PC-3 (cell line): ENCODE results near the gene CATSPERE. TPM values are rescaled to one million over a fixed set of nuclear protein-coding genes. Genes with fewer than 3 reads are reported as not detected.
A peak's percentile ranks its signal among the peaks of the same experiment; 100 is the strongest.
"Not testable (repeated sequence)": the region's sequence is repeated elsewhere in the genome, so short reads cannot be mapped to it uniquely, and the experiment has no call there.

Experiments
- ATAC-seq: fragments of 200-7000 bp; cut with Tn5 transposase; 2 replicates; pipeline ENCODE4 v1.9.1; 2020; ENCODE audit warnings: mild to moderate bottlenecking, moderate library complexity
- BruUV-seq: library from RNA; stranded (reverse); fragments of 400-500 nt; replicated peaks from 2 replicates; lab custom pipeline; 2021; lab: Mats Ljungman, UMichigan
- CTCF ChIA-PET: fragments of 300-600 bp; sonication (Branson Sonifier 250); formaldehyde crosslinking; loops from one replicate; lab custom pipeline; 2022; ENCODE audit warnings: antibody characterized with exemption; lab: Charles Lee
- POLR2A ChIA-PET: fragments of 300-600 bp; sonication (Branson Sonifier 250); formaldehyde crosslinking; loops from one replicate; lab custom pipeline; 2022; ENCODE audit warnings: antibody characterized with exemption; ENCODE audit not compliant: unreplicated experiment; lab: Charles Lee
- DNase-seq: peaks from one replicate; pipeline ENCODE4 v3.0.0-alpha.2; 2015
- H2AFZ ChIP-seq: fragments of 300-600 bp; sonication (generic); 2 replicates; pipeline ENCODE4 v1.6.0; 2016; ENCODE audit warnings: antibody characterized with exemption, low read length
- H3F3A ChIP-seq: fragments of 300-600 bp; sonication (generic); one replicate; pipeline ENCODE4 v1.6.0; 2017; ENCODE audit warnings: antibody characterized with exemption, low read length, control low read depth, mild to moderate bottlenecking; ENCODE audit not compliant: unreplicated experiment
- H3K27ac ChIP-seq: fragments of 300-600 bp; sonication (generic); 2 replicates; pipeline ENCODE4 v1.5.1; 2016; ENCODE audit warnings: mild to moderate bottlenecking, low read length
- H3K27me3 ChIP-seq: fragments of 300-600 bp; sonication (generic); 2 replicates; pipeline ENCODE4 v1.6.1; 2016; ENCODE audit warnings: low read length, mixed read lengths
- H3K36me3 ChIP-seq: fragments of 300-600 bp; sonication (generic); 2 replicates; pipeline ENCODE4 v1.6.1; 2016; ENCODE audit warnings: low read depth, mixed run types, low read length, mixed read lengths
- H3K4me1 ChIP-seq: fragments of 300-600 bp; sonication (generic); 2 replicates; pipeline ENCODE4 v1.5.1; 2016; ENCODE audit warnings: low read length; ENCODE audit not compliant: insufficient read depth
- H3K4me2 ChIP-seq: fragments of 300-600 bp; sonication (generic); 2 replicates; pipeline ENCODE4 v1.6.0; 2016; ENCODE audit warnings: low read length
- H3K4me3 ChIP-seq: fragments of 300-600 bp; sonication (generic); 2 replicates; pipeline ENCODE4 v1.5.1; 2016; ENCODE audit warnings: mild to moderate bottlenecking, low read length, mixed read lengths
- H3K79me2 ChIP-seq: fragments of 300-600 bp; sonication (generic); 2 replicates; pipeline ENCODE4 v1.6.1; 2017; ENCODE audit warnings: low read length, mixed read lengths
- H3K9ac ChIP-seq: fragments of 300-600 bp; sonication (generic); 2 replicates; pipeline ENCODE4 v1.6.0; 2016; ENCODE audit warnings: mild to moderate bottlenecking, low read length
- H3K9me2 ChIP-seq: fragments of 300-600 bp; sonication (generic); replicated peaks from 2 replicates; pipeline ENCODE4 v1.6.1; 2016; ENCODE audit warnings: mixed run types, low read length, mixed read lengths
- H3K9me3 ChIP-seq: fragments of 300-600 bp; sonication (generic); 2 replicates; pipeline ENCODE4 v1.6.1; 2016; ENCODE audit warnings: low read length, mixed read lengths
- H4K20me1 ChIP-seq: fragments of 300-600 bp; sonication (generic); 2 replicates; pipeline ENCODE4 v1.6.1; 2016; ENCODE audit warnings: low read length, mixed read lengths
- CTCF ChIP-seq: fragments of 300-600 bp; sonication (generic); conservative IDR thresholded peaks from 2 replicates; pipeline ENCODE4 v1.5.1; 2017; ENCODE audit warnings: antibody characterized with exemption, low read depth, mild to moderate bottlenecking, low read length
- EZH2 ChIP-seq: fragments of 300-600 bp; sonication (generic); IDR thresholded peaks from one replicate; pipeline ENCODE4 v1.6.1; 2017; ENCODE audit warnings: antibody characterized with exemption, mild to moderate bottlenecking, low read length; ENCODE audit not compliant: unreplicated experiment
- EZH2phosphoT487 ChIP-seq: fragments of 300-600 bp; sonication (generic); IDR thresholded peaks from 2 replicates; pipeline ENCODE4 v1.6.1; 2018; ENCODE audit warnings: mild to moderate bottlenecking, antibody characterized with exemption, low read length, borderline replicate concordance
- intact Hi-C: fragments of 100-400 bp; cut with micrococcal nuclease; formaldehyde crosslinking; loops from 2 replicates; pipeline ENCODE4 v1.9.0; 2023
- total RNA-seq: library from RNA; depleted of rRNA; stranded (reverse); fragments of >200 nt; gene quantifications from 2 replicates; pipeline ENCODE4 v1.2.3, GENCODE V29; 2014

CATSPERE gene
- total RNA-seq, 1 experiment from 2014 or later: not detected

- H3F3A ChIP-seq: no peaks in the 10 kb centered on the region
- DNase-seq (peak; percentile 41), ATAC-seq (no peak; the same call in 1 of the 2 replicates)
- no peak overlapping the region for H3K4me2 ChIP-seq
- no peak overlapping the region for H3K4me3 ChIP-seq
- TF ChIP-seq CTCF (no peak), EZH2 (no peak), EZH2phosphoT487 (no peak)
- H3K4me1 ChIP-seq: peaks cover 13% of the 10 kb centered on the region
- no peaks in the 10 kb centered on the region; the same call in 1 of the 2 replicates for H4K20me1 ChIP-seq
- H3K9me2 ChIP-seq: no peaks in the 10 kb centered on the region
- no peak overlapping the region for H3K9ac ChIP-seq
- peaks cover 84% of the 10 kb centered on the region for H3K79me2 ChIP-seq
- H3K36me3 ChIP-seq: peaks cover 23% of the 10 kb centered on the region
- intact Hi-C loops: no loop called here
- BruUV-seq: no TSS peak
- ChIA-PET POLR2A (no interaction called here), CTCF (no interaction called here)
- no peak overlapping the region for H3K27ac ChIP-seq
- no peaks in the 10 kb centered on the region for H3K9me3 ChIP-seq
- H3K27me3 ChIP-seq: no peaks in the 10 kb centered on the region
- no peak overlapping the region for H2AFZ ChIP-seq
Observed at GRCh38 chr1:244662599-244662998, 201.5 kb downstream of the CATSPERE start.

- Histone ChIP-seq H3F3A (no peaks in the 10 kb centered on the region), H3K27ac (no peak overlapping the region), H3K4me2 (no peak overlapping the region), H3K9ac (no peak overlapping the region), H3K9me3 (no peaks in the 10 kb centered on the region), H3K79me2 (peaks cover 82% of the 10 kb centered on the region), H3K9me2 (no peaks in the 10 kb centered on the region), H3K4me1 (peaks cover 12% of the 10 kb centered on the region), H2AFZ (no peak overlapping the region), H4K20me1 (no peaks in the 10 kb centered on the region; the same call in 1 of the 2 replicates), H3K4me3 (no peak overlapping the region), H3K27me3 (no peaks in the 10 kb centered on the region), H3K36me3 (peaks cover 12% of the 10 kb centered on the region)
- intact Hi-C loops: no loop called here
- no TSS peak for BruUV-seq
- CTCF ChIA-PET: no interaction called here
- DNase-seq (no peak), ATAC-seq (no peak)
- POLR2A ChIA-PET: no interaction called here
- TF ChIP-seq EZH2: no peak
- no peak for TF ChIP-seq CTCF
- no peak for TF ChIP-seq EZH2phosphoT487
Observed at GRCh38 chr1:244664353-244664752, 203.3 kb downstream of the CATSPERE start.

DNA sequence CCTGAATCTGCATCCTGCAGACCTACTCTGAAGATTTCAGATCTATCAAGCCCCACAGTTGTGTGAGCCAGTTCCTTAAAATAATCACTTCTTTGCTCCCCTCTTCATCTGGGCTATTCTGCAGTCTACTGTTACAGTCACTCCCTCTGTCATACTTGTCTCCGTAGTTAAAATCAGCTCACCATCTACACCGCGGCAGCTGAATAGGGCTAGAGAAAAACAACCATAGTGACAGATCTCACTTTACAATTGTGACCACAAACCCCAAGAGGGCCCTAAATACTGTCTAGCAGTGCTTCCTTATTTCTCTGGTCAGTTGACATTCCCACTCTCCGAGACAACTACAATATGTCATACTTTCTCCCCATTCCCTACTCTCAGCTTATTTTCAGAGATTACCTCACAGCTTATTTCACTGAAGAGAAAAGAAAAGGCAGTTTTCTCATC is 204.7 kb downstream of the CATSPERE start:
- H3K79me2 ChIP-seq: peaks cover 67% of the 10 kb centered on the region
- CTCF ChIA-PET: no interaction called here
- H3K4me2 ChIP-seq: no peak overlapping the region
- H3F3A ChIP-seq: no peaks in the 10 kb centered on the region
- H3K36me3 ChIP-seq: peaks cover 6% of the 10 kb centered on the region
- no peaks in the 10 kb centered on the region for H3K9me2 ChIP-seq
- POLR2A ChIA-PET: no interaction called here
- no peak overlapping the region for H3K9ac ChIP-seq
- no peak overlapping the region for H2AFZ ChIP-seq
- TF ChIP-seq EZH2phosphoT487: no peak
- no peak for TF ChIP-seq EZH2
- TF ChIP-seq CTCF: no peak
- no peaks in the 10 kb centered on the region; the same call in 1 of the 2 replicates for H4K20me1 ChIP-seq
- intact Hi-C loops: no loop called here
- no peaks in the 10 kb centered on the region for H3K9me3 ChIP-seq
- ATAC-seq: no peak
- DNase-seq: no peak
- no peak overlapping the region for H3K27ac ChIP-seq
- peaks cover 6% of the 10 kb centered on the region; the same call in 1 of the 2 replicates for H3K4me1 ChIP-seq
- no peaks in the 10 kb centered on the region for H3K27me3 ChIP-seq
- no TSS peak for BruUV-seq
- H3K4me3 ChIP-seq: no peak overlapping the region

GRCh38 chr1:244666672-244667418 is 205.8 kb downstream of the CATSPERE start:
- H2AFZ ChIP-seq, DNase-seq, intact Hi-C loops, H4K20me1 ChIP-seq, ATAC-seq, H3K36me3 ChIP-seq, H3K4me3 ChIP-seq, H3F3A ChIP-seq, H3K27ac ChIP-seq, H3K4me1 ChIP-seq, BruUV-seq, H3K9me3 ChIP-seq, CTCF ChIA-PET, H3K9me2 ChIP-seq, H3K27me3 ChIP-seq, POLR2A ChIA-PET, H3K4me2 ChIP-seq, H3K9ac ChIP-seq: not testable (repeated sequence)
- H3K79me2 ChIP-seq: peaks cover 66% of the 10 kb centered on the region
